GM12892 (cell line): ENCODE measurements around the gene WRNIP1.

Experiments
- POLR2A ChIP-seq: IDR thresholded peaks from 2 replicates; pipeline ENCODE4 v1.6.1; 2011; ENCODE audit warnings: low read depth, low read length, control low read depth
- POLR2AphosphoS5 ChIP-seq: IDR thresholded peaks from 2 replicates; pipeline ENCODE4 v1.6.1; 2011; ENCODE audit warnings: low read depth, low read length, control low read depth
- TAF1 ChIP-seq: IDR thresholded peaks from 2 replicates; pipeline ENCODE4 v1.6.1; 2011; ENCODE audit warnings: low read depth, mild to moderate bottlenecking, control low read depth, low read length, borderline replicate concordance

GRCh38 chr6:2797564-2798031 is 32.4 kb downstream of the WRNIP1 start:
- TF ChIP-seq POLR2AphosphoS5, result no peak
- TF ChIP-seq POLR2A, result no peak
- TF ChIP-seq TAF1, result no peak
